T47D (cell line): Measurements from ENCODE around the gene FRMPD3.

Experiments
- DNase-seq, 2 experiments: peaks; one replicate each; pipeline versions ENCODE4 v3.0.0 to v3.0.0-alpha.2; 2011 to 2012; ENCODE audit warnings: low read depth in 1 of 2, low spot score in 1 of 2
- JUND ChIP-seq: IDR thresholded peaks from 2 replicates; pipeline ENCODE4 v1.6.1; 2012; ENCODE audit warnings: low read depth
- in situ Hi-C: cut with HindIII; loops from 2 replicates; pipeline ENCODE4 v1.10.0; 2016; ENCODE audit warnings: low sequenced_read_pairs, low pct_unique_long_range_greater_than_20kb

The FRMPD3 gene

DNA sequence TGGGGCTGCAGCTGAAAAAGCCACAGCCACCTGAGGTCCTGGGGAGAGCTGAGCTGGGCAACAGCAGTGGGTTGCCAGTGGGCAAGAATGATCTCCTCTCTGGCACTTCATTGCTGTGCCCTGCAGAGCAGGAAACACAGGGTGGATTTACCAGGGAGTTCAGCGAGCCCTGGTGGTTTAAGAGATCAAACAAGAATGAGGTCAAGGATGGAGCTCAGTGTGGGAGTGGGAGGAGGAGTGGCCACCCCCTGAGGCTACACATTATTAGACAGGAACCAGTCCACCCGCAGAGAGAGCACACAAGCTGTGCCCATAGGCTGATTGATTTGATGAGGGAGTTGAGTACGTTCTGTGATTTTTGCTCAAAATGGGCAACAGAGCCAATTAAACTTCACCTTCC, 47.3 kb downstream of the FRMPD3 start:
- TF ChIP-seq JUND, result no peak
- in situ Hi-C loops, result no loop called here

More for the DNA sequence above, 47.3 kb downstream of the FRMPD3 start:
- DNase-seq, result peak in 1 of 2 experiments; percentile 54
